Right lobe of liver (tissue), 6 donors: ENCODE measurements around the gene FHIT. TPM values are rescaled to one million over a fixed set of nuclear protein-coding genes. Genes with fewer than 3 reads are reported as not detected.

Experiments used
- ATAC-seq, 4 donors: fragments of 200-7000 bp; cut with Tn5 transposase; one replicate each; pipeline ENCODE4 v1.9.1; 2020; ENCODE audit warnings: mild to moderate bottlenecking in 4 of 4, moderate library complexity in 4 of 4
- DNase-seq, 3 donors: peaks; one replicate each; pipeline ENCODE4 v3.0.0-alpha.2; 2020
- H3K27ac ChIP-seq, 3 donors: fragments of 200-600 bp; one replicate each; pipeline ENCODE4 v1.8.0; 2022
- H3K27me3 ChIP-seq, 2 donors: fragments of 200-600 bp; one replicate each; pipeline ENCODE4 v1.8.0; 2022
- H3K36me3 ChIP-seq, 4 donors: fragments of 200-600 bp; sonication (generic) in 1 of 4; one replicate each; pipeline versions ENCODE4 v1.5.1 to v1.8.0; 2017 to 2022; ENCODE audit warnings: control low read depth in 1 of 4
- H3K4me1 ChIP-seq, 4 donors: fragments of 200-600 bp; sonication (generic) in 1 of 4; one replicate each; pipeline versions ENCODE4 v1.5.1 to v1.8.0; 2017 to 2022; ENCODE audit warnings: control low read depth in 1 of 4
- H3K4me3 ChIP-seq, 3 donors: fragments of 200-600 bp; one replicate each; pipeline ENCODE4 v1.8.0; 2022
- H3K9me3 ChIP-seq, 4 donors: fragments of 200-600 bp; sonication (generic) in 1 of 4; one replicate each; pipeline versions ENCODE4 v1.5.1 to v1.8.0; 2017 to 2022; ENCODE audit warnings: control low read depth in 1 of 4
- POLR2A ChIP-seq: fragments of 450-650 bp; IDR thresholded peaks from one replicate; pipeline ENCODE4 v1.6.1; 2017; ENCODE audit warnings: antibody characterized with exemption, mild to moderate bottlenecking
- WGBS: methylation state at CpG from one replicate; pipeline ENCODE4 v1.1.6; 2018; ENCODE audit warnings: low coverage, low lambda C conversion rate; ENCODE audit not compliant: insufficient coverage; ENCODE audit errors: missing lambda C conversion rate; 5-methylcytosine and 5-hydroxymethylcytosine counted together
- intact Hi-C, 2 donors: fragments of 100-400 bp; cut with DNase I; formaldehyde crosslinking; loops; one replicate each; pipeline versions ENCODE4 v1.11.2 to v1.14.1; 2022
- total RNA-seq, 6 experiments: library from RNA; depleted of rRNA in 2 of 6; stranded (reverse); fragments of >200 nt in 2 of 6; fragmentation: NEBNext Ultra II Directional in 3 of 6; extraction: Animal tissue kit (Norgen Biotek cat#: 25700) in 3 of 6; gene quantifications; one replicate each; pipeline versions ENCODE4 v1.1.0 to v1.2.4, GENCODE V29; 2016 to 2023
- TF ChIP-seq, protein P1 (sequence below), 4 donors: fragments of 200-600 bp in 3 of 4; fragments of 450-650 bp in 1 of 4; IDR thresholded peaks; one replicate each; pipeline versions ENCODE4 v1.5.1 to v1.8.0; 2016 to 2022; ENCODE audit warnings: antibody characterized with exemption in 4 of 4, mild to moderate bottlenecking in 2 of 4
- donor health status: DM: no; HTN: yes; CAD: no.
- donor health status: DM: no; HTN: no; CAD: no.
- donor health status: DM: no; HTN: no; CAD: no.
- donor health status: DM: no; HTN: yes; CAD: no.
- donor health status: DM: no; HTN: yes; CAD: no.

The FHIT gene
- total RNA-seq, 6 experiments from 2014 or later: 6.6 to 11.2 (median 8.0) TPM

GRCh38 chr3:61178167-61178566 is 73.1 kb downstream of the FHIT start:
- H3K27ac ChIP-seq: no peak overlapping the region
- intact Hi-C loops: no loop called here
- no peaks in the 10 kb centered on the region for H3K9me3 ChIP-seq
- no peak for ATAC-seq
- no peak for DNase-seq
- peaks cover 0 to 11% (median 0%) of the 10 kb centered on the region in 4 donors for H3K4me1 ChIP-seq
- TF ChIP-seq, protein P1, sequence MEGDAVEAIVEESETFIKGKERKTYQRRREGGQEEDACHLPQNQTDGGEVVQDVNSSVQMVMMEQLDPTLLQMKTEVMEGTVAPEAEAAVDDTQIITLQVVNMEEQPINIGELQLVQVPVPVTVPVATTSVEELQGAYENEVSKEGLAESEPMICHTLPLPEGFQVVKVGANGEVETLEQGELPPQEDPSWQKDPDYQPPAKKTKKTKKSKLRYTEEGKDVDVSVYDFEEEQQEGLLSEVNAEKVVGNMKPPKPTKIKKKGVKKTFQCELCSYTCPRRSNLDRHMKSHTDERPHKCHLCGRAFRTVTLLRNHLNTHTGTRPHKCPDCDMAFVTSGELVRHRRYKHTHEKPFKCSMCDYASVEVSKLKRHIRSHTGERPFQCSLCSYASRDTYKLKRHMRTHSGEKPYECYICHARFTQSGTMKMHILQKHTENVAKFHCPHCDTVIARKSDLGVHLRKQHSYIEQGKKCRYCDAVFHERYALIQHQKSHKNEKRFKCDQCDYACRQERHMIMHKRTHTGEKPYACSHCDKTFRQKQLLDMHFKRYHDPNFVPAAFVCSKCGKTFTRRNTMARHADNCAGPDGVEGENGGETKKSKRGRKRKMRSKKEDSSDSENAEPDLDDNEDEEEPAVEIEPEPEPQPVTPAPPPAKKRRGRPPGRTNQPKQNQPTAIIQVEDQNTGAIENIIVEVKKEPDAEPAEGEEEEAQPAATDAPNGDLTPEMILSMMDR (IDR thresholded peaks at IDR 0.05): no peak
- no peak for TF ChIP-seq POLR2A
- H3K36me3 ChIP-seq: no peaks in the 10 kb centered on the region
- WGBS: 82% methylated on average over 3 of the region's 3 CpGs
- H3K4me3 ChIP-seq: no peak overlapping the region
- H3K27me3 ChIP-seq: no peaks in the 10 kb centered on the region

GRCh38 chr3:61177450-61177849 is 73.8 kb downstream of the FHIT start:
- H3K36me3 ChIP-seq: no peaks in the 10 kb centered on the region
- peaks cover 0 to 16% (median 0%) of the 10 kb centered on the region in 4 donors for H3K4me1 ChIP-seq
- ATAC-seq (no peak), DNase-seq (no peak)
- H3K4me3 ChIP-seq: no peak overlapping the region
- intact Hi-C loops: no loop called here
- 57% methylated on average over 2 of the region's 2 CpGs for WGBS
- H3K27me3 ChIP-seq: no peaks in the 10 kb centered on the region
- no peak overlapping the region for H3K27ac ChIP-seq
- no peaks in the 10 kb centered on the region for H3K9me3 ChIP-seq
- no peak for TF ChIP-seq POLR2A
- TF ChIP-seq, protein P1 (IDR thresholded peaks at IDR 0.05): no peak

- peaks cover 0 to 18% (median 0%) of the 10 kb centered on the region in 4 donors for H3K4me1 ChIP-seq
- DNase-seq (no peak), ATAC-seq (peak; percentile 66 to 94 (median 74))
- H3K36me3 ChIP-seq: no peaks in the 10 kb centered on the region
- no peak overlapping the region for H3K27ac ChIP-seq
- H3K9me3 ChIP-seq: no peaks in the 10 kb centered on the region
- no peak overlapping the region for H3K4me3 ChIP-seq
- no peak for TF ChIP-seq POLR2A
- TF ChIP-seq, protein P1 (IDR thresholded peaks at IDR 0.05): no peak
- no peaks in the 10 kb centered on the region for H3K27me3 ChIP-seq
- intact Hi-C loops: no loop called here
Measured at GRCh38 chr3:61173676-61174075, 77.6 kb downstream of the FHIT start.

DNA sequence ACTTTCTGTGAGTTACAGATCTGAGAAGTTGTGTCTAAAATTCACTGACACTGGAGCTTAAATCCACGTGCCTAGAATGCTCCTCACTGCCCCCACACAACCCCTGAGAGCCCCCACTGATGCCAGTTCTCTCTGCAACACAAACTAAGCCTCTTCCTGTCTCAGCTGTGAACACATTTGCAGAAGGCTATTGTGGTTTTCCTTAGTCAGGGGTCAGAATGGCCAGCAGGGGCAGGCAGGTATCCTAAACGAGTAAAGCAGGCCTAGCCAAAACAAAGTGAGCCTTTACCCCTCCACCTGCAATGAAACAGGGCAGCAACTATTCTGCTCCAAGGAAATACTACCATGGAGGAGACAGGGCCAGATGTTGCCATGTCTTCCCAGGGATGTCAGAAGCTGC is 78.6 kb downstream of the FHIT start:
- Histone ChIP-seq H3K36me3 (no peaks in the 10 kb centered on the region), H3K9me3 (no peaks in the 10 kb centered on the region), H3K27ac (no peak overlapping the region), H3K4me1 (peaks cover 0 to 18% (median 0%) of the 10 kb centered on the region in 4 donors), H3K4me3 (no peak overlapping the region), H3K27me3 (no peaks in the 10 kb centered on the region)
- intact Hi-C loops: no loop called here
- no peak for TF ChIP-seq POLR2A
- TF ChIP-seq, protein P1 (IDR thresholded peaks at IDR 0.05): peak; percentile 19 to 45 (median 26)
- ATAC-seq (peak; percentile 75 to 86 (median 82)), DNase-seq (peak in 2 of 3 donors; percentile 23 to 50)
- WGBS: 10% methylated on average over 2 of the region's 2 CpGs

GRCh38 chr3:61172203-61172602 is 79.0 kb downstream of the FHIT start:
- no peaks in the 10 kb centered on the region for H3K27me3 ChIP-seq

More at GRCh38 chr3:61172203-61172602, 79.0 kb downstream of the FHIT start:
- no peak overlapping the region for H3K27ac ChIP-seq
- intact Hi-C loops: no loop called here
- H3K36me3 ChIP-seq: no peaks in the 10 kb centered on the region
- peaks cover 0 to 18% (median 0%) of the 10 kb centered on the region in 4 donors for H3K4me1 ChIP-seq
- DNase-seq (no peak), ATAC-seq (no peak)
- 81% methylated on average over 1 of the region's 1 CpG for WGBS
- TF ChIP-seq, protein P1 (IDR thresholded peaks at IDR 0.05): no peak
- TF ChIP-seq POLR2A: no peak
- H3K4me3 ChIP-seq: no peak overlapping the region
- no peaks in the 10 kb centered on the region for H3K9me3 ChIP-seq
